ENCODE measurements around the gene EEPD1. TPM values are rescaled to one million over a fixed set of nuclear protein-coding genes. Genes with fewer than 3 reads are reported as not detected.

The EEPD1 gene
- total and polyA plus RNA-seq, 11 donors = 3.7 to 12.2 (median 7.7) TPM

DNA sequence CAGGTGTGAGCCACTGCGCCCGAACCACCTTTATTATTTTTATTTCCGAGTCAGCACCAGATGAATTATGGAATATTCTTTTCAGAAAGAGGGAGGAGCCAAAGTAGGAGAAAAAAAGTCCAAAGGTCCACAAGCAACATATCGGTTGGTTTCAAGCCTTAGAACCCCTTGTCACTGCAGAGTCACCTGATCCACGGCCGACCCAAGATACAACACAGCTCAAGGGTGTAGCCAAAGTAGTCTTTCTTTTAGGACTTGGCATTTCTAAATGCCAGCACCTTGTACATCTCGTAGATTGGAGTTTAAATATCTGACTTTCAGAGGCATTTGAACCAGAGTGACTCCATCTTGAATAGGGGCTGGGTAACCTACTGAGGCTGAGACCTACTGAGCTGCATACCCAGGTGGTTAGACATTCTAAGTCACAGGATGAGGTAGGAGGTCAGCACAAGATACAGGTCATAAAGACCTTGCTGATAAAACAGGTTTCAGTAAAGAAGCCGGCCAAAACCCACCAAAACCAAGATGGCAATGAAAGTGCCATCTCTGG is 122.8 kb downstream of the EEPD1 start:
- no peak for ATAC-seq
- Histone ChIP-seq H3K27ac (peak overlapping the region in 9 of 12 donors; percentile 48 to 79 (median 60)), H3K4me3 (no peak overlapping the region), H3K27me3 (no peaks in the 10 kb centered on the region), H3K9me3 (no peaks in the 10 kb centered on the region), H3K36me3 (no peaks in the 10 kb centered on the region), H3K4me1 (peaks cover 4 to 79% (median 39%) of the 10 kb centered on the region in 12 donors)
- DNase-seq = no peak
- TF ChIP-seq, protein P1, sequence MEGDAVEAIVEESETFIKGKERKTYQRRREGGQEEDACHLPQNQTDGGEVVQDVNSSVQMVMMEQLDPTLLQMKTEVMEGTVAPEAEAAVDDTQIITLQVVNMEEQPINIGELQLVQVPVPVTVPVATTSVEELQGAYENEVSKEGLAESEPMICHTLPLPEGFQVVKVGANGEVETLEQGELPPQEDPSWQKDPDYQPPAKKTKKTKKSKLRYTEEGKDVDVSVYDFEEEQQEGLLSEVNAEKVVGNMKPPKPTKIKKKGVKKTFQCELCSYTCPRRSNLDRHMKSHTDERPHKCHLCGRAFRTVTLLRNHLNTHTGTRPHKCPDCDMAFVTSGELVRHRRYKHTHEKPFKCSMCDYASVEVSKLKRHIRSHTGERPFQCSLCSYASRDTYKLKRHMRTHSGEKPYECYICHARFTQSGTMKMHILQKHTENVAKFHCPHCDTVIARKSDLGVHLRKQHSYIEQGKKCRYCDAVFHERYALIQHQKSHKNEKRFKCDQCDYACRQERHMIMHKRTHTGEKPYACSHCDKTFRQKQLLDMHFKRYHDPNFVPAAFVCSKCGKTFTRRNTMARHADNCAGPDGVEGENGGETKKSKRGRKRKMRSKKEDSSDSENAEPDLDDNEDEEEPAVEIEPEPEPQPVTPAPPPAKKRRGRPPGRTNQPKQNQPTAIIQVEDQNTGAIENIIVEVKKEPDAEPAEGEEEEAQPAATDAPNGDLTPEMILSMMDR (IDR thresholded peaks at IDR 0.05) = no peak
- TF ChIP-seq POLR2A (IDR thresholded peaks at IDR 0.05) = no peak
- 84 to 97% (median 89%) methylated on average over 8 of the region's 8 CpGs for WGBS, 4 donors
- intact Hi-C loops (cut with DNase I) = loop anchor here in 2 of 10 donors (10.0 kb wide), 2 partner anchors 51 to 71 kb away; no protein-coding TSS in a partner anchor

DNA sequence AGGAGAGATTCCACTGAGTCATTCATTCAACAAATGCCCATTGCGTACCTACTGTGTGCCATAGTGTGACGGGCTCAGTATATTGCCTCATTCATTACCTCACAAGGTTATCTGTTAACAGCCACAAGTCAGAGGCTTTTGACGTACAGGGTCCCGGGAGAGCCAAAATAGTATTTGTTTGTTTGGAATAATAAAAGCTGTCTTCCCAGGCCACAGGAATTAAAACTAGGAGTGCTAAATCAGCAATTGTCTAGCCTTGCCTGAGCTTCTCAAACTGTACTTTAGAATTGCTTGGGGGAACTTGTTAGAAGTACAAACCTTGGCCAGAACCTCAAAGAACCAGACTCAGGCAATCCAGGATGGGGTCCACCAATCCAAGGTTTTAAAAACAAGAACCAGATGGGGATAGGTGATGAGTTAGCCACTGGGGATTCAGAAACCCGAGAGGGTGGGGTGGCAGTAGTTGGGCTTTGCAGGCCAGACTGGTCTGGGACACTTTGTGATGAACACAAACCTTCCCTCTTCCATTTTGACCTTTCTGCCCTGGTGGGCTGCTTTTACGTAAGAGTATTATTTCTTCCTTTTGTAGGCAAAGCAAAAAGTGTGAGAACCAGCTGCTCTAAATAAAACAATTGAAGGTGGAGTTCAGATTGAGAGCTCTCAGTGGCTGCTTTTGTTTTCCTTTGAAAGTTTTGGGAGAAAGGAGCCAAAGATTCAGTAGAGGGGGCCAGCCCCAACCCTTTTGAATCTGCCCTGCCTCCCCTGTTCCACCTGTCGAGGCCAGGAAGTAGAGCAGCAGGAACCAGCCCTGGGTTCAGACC is 123.6 kb downstream of the EEPD1 start:
- no peaks in the 10 kb centered on the region for H3K9me3 ChIP-seq
- no peak for TF ChIP-seq POLR2A (IDR thresholded peaks at IDR 0.05)
- TF ChIP-seq, protein P1 (IDR thresholded peaks at IDR 0.05) = no peak
- DNase-seq (no peak), ATAC-seq (peak in 3 of 4 donors; percentile 25 to 69 (median 33))
- no peaks in the 10 kb centered on the region for H3K27me3 ChIP-seq
- no peak overlapping the region for H3K4me3 ChIP-seq
- peaks cover 4 to 88% (median 48%) of the 10 kb centered on the region in 12 donors for H3K4me1 ChIP-seq
- H3K27ac ChIP-seq = peak overlapping the region; percentile 2 to 79 (median 57)
- WGBS, 4 donors = 67 to 79% (median 73%) methylated on average over 7 of the region's 7 CpGs
- H3K36me3 ChIP-seq = no peaks in the 10 kb centered on the region
- intact Hi-C loops (cut with DNase I) = loop anchor here in 2 of 10 donors (10.0 kb wide), 2 partner anchors 52 to 72 kb away; no protein-coding TSS in a partner anchor

DNA sequence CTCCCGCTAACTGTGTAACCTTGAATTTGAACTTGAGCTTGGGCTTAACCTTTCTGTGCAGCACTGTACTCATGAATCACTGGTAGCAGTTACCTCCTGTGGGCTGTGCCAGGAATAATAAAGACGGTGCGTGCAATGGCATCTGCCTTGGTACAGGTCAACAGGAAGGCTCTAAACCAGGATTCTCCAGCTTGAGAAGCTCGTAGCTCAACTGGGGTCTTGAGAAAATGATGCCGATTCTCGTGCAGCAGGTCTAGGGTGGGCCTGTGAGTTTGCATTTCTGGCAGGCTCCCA is 124.1 kb downstream of the EEPD1 start:
- H3K4me3 ChIP-seq = no peak overlapping the region
- intact Hi-C loops (cut with DNase I) = loop anchor here in 2 of 10 donors (10.0 kb wide), 2 partner anchors 52 to 72 kb away; no protein-coding TSS in a partner anchor
- no peaks in the 10 kb centered on the region for H3K36me3 ChIP-seq
- TF ChIP-seq, protein P1 (IDR thresholded peaks at IDR 0.05) = no peak
- no peak for TF ChIP-seq POLR2A (IDR thresholded peaks at IDR 0.05)
- H3K27ac ChIP-seq = peak overlapping the region in 11 of 12 donors; percentile 2 to 76 (median 60)
- ATAC-seq (peak in 1 of 4 donors; percentile 35), DNase-seq (no peak)
- WGBS, 4 donors = 57 to 78% (median 69%) methylated on average over 6 of the region's 6 CpGs
- no peaks in the 10 kb centered on the region for H3K27me3 ChIP-seq
- no peaks in the 10 kb centered on the region for H3K9me3 ChIP-seq
- peaks cover 4 to 93% (median 53%) of the 10 kb centered on the region in 12 donors for H3K4me1 ChIP-seq

DNA sequence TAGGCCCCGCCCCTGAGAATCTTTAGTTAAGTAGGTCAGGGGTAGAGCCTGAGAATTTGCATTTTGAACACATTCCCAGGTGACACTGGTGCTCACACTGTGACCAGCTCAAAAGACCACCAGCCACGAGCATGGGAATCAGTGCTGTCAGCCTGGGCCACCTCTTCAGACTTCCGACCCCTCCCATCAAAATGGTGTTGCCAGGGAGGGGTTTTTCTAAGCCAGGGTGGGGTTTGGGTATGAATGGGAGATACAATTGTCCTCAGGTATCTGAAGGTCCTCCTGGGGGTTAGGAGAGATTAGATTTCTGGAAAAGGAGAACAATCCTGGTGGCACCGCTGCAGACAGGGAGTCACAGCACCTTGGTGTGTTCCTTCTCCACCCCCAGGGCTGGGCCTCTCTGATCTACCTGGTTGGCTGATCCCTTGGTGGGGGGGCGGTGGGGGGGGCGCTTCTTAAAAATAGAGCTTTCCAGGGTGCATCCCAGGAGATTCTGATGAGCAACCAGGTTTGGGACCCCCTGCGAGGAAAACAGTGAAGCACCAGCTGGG is 125.1 kb downstream of the EEPD1 start:
- H3K27me3 ChIP-seq = no peaks in the 10 kb centered on the region
- no peaks in the 10 kb centered on the region for H3K36me3 ChIP-seq
- H3K4me1 ChIP-seq = peaks cover 4 to 92% (median 57%) of the 10 kb centered on the region in 12 donors
- intact Hi-C loops (cut with DNase I) = loop anchor here in 2 of 10 donors (10.0 kb wide), 2 partner anchors 53 to 73 kb away; no protein-coding TSS in a partner anchor
- DNase-seq = no peak
- H3K27ac ChIP-seq = peak overlapping the region in 4 of 12 donors; percentile 48 to 64 (median 62)
- WGBS, 4 donors = 79 to 83% (median 80%) methylated on average over 6 to 7 of the region's 7 CpGs
- TF ChIP-seq, protein P1 (IDR thresholded peaks at IDR 0.05) = no peak
- TF ChIP-seq POLR2A (IDR thresholded peaks at IDR 0.05) = no peak
- no peak for ATAC-seq
- no peaks in the 10 kb centered on the region for H3K9me3 ChIP-seq
- no peak overlapping the region for H3K4me3 ChIP-seq
